Fibroblast of lung (primary cell): ENCODE results near the gene CSNK1D. TPM values are rescaled to one million over a fixed set of nuclear protein-coding genes. Genes with fewer than 3 reads are reported as not detected.

ENCODE experiments used
- DNase-seq, 2 donors: peaks; one replicate each; pipeline versions ENCODE4 v3.0.0 to v3.0.0-alpha.2; 2010; ENCODE audit warnings: low read depth in 2 of 2
- H2AFZ ChIP-seq: 2 replicates; pipeline ENCODE4 v1.5.1; 2012; ENCODE audit warnings: low read length, control low read depth, inconsistent platforms
- H3K27ac ChIP-seq: 2 replicates; pipeline ENCODE4 v1.5.1; 2011; ENCODE audit warnings: low read length, control low read depth; ENCODE audit not compliant: insufficient read depth
- H3K27me3 ChIP-seq: 2 replicates; pipeline ENCODE4 v1.5.1; 2011; ENCODE audit warnings: mild to moderate bottlenecking, low read length; ENCODE audit not compliant: control insufficient read depth, insufficient read depth
- H3K36me3 ChIP-seq: 2 replicates; pipeline ENCODE4 v1.5.1; 2011; ENCODE audit warnings: low read length; ENCODE audit not compliant: control insufficient read depth, insufficient read depth
- H3K4me1 ChIP-seq: 2 replicates; pipeline ENCODE4 v1.5.1; 2011; ENCODE audit warnings: low read length; ENCODE audit not compliant: control insufficient read depth, insufficient read depth; ENCODE audit errors: extremely low read depth
- H3K4me2 ChIP-seq: 2 replicates; pipeline ENCODE4 v1.5.1; 2011; ENCODE audit warnings: low read length, control low read depth; ENCODE audit not compliant: insufficient read depth; ENCODE audit errors: extremely low read depth
- H3K4me3 ChIP-seq, 4 experiments: fragments of 200-600 bp in 1 of 4; sonication (generic) in 1 of 4; replicated peaks in 1 of 4; 2 replicates each; pipeline ENCODE4 v1.5.1; 2011 to 2016; ENCODE audit warnings: low read length in 4 of 4, low read depth in 3 of 4, mild to moderate bottlenecking in 3 of 4, control low read depth in 2 of 4, inconsistent platforms in 1 of 4, mixed read lengths in 1 of 4; ENCODE audit not compliant: insufficient read depth in 1 of 4; ENCODE audit errors: control extremely low read depth in 1 of 4
- H3K79me2 ChIP-seq: 2 replicates; pipeline ENCODE4 v1.5.1; 2012; ENCODE audit warnings: mild to moderate bottlenecking, low read length, inconsistent platforms; ENCODE audit not compliant: control insufficient read depth, insufficient read depth
- H3K9ac ChIP-seq: 2 replicates; pipeline ENCODE4 v1.5.1; 2011; ENCODE audit warnings: mild to moderate bottlenecking, low read length, control low read depth; ENCODE audit not compliant: insufficient read depth
- H3K9me3 ChIP-seq: 2 replicates; pipeline ENCODE4 v1.5.1; 2012; ENCODE audit warnings: low read depth, low read length; ENCODE audit not compliant: control insufficient read depth, insufficient read depth
- H4K20me1 ChIP-seq: 2 replicates; pipeline ENCODE4 v1.5.1; 2011; ENCODE audit warnings: low read length; ENCODE audit not compliant: control insufficient read depth, insufficient read depth; ENCODE audit errors: extremely low read depth
- CTCF ChIP-seq, 2 donors: IDR thresholded peaks in 1 of 2; conservative IDR thresholded peaks in 1 of 2; 1 replicate in 1 of 2; 2 replicates in 1 of 2; pipeline ENCODE4 v1.5.1; 2011 to 2012; ENCODE audit warnings: low read length in 2 of 2, control low read depth in 1 of 2, inconsistent platforms in 1 of 2, low read depth in 1 of 2, mild to moderate bottlenecking in 1 of 2
- EZH2 ChIP-seq: IDR thresholded peaks from 2 replicates; pipeline ENCODE4 v1.5.1; 2012; ENCODE audit warnings: low read length, control low read depth, mild to moderate bottlenecking; ENCODE audit errors: missing control alignments
- polyA plus RNA-seq, 2 donors: library from polyadenylated mRNA; depleted of rRNA in 1 of 2; stranded (reverse) in 1 of 2; unstranded in 1 of 2; fragments of >200 nt; gene quantifications; 2 replicates each; pipeline ENCODE4 v1.2.1, GENCODE V29; 2011 to 2012; ENCODE audit warnings: missing spikeins in 1 of 2
- total RNA-seq: library from RNA; depleted of rRNA; stranded (reverse); fragments of >200 nt; gene quantifications from 2 replicates; pipeline ENCODE4 v1.2.1, GENCODE V29; 2014

Gene CSNK1D
- total and polyA plus RNA-seq, 2 donors (not counting 1 experiment from before 2014, with no cell fraction given), result 64.9 to 112 TPM

GRCh38 chr17:82205720-82206508 lies 67.6 kb downstream of the CSNK1D start:
- peaks cover 11% of the 10 kb centered on the region for H3K4me1 ChIP-seq
- peak; percentile 81 to 86 for DNase-seq
- no peak overlapping the region for H3K4me2 ChIP-seq
- no peak overlapping the region for H3K27ac ChIP-seq
- no peaks in the 10 kb centered on the region for H3K79me2 ChIP-seq
- H4K20me1 ChIP-seq, result no peaks in the 10 kb centered on the region
- TF ChIP-seq CTCF (conservative IDR thresholded peaks at IDR 0.05 in 1 of 2, IDR thresholded peaks at IDR 0.05 in 1 of 2; ENCODE audit: low read depth in 1 of 2, low read length in 2 of 2) (peak; percentile 76 to 87), EZH2 (no peak)
- H3K27me3 ChIP-seq, result no peaks in the 10 kb centered on the region
- no peaks in the 10 kb centered on the region for H3K9me3 ChIP-seq
- no peaks in the 10 kb centered on the region for H3K36me3 ChIP-seq
- H3K9ac ChIP-seq, result no peak overlapping the region
- peak overlapping the region in 1 of 4 experiments; percentile 20 for H3K4me3 ChIP-seq
- H2AFZ ChIP-seq, result peak overlapping the region; percentile 3

- peak; percentile 68 to 80 for DNase-seq
- no peaks in the 10 kb centered on the region for H3K79me2 ChIP-seq
- H3K9ac ChIP-seq, result no peak overlapping the region
- no peaks in the 10 kb centered on the region for H3K27me3 ChIP-seq
- no peaks in the 10 kb centered on the region for H4K20me1 ChIP-seq
- no peak overlapping the region for H2AFZ ChIP-seq
- no peaks in the 10 kb centered on the region for H3K9me3 ChIP-seq
- no peak overlapping the region for H3K4me2 ChIP-seq
- H3K4me3 ChIP-seq, result no peak overlapping the region
- H3K36me3 ChIP-seq, result no peaks in the 10 kb centered on the region
- peaks cover 11% of the 10 kb centered on the region for H3K4me1 ChIP-seq
- H3K27ac ChIP-seq, result no peak overlapping the region
- TF ChIP-seq EZH2 (no peak), CTCF (conservative IDR thresholded peaks at IDR 0.05 in 1 of 2, IDR thresholded peaks at IDR 0.05 in 1 of 2; ENCODE audit: low read depth in 1 of 2, low read length in 2 of 2) (no peak)
Observed at GRCh38 chr17:82204831-82205719, 68.4 kb downstream of the CSNK1D start.

GRCh38 chr17:82203920-82204319 lies 69.6 kb downstream of the CSNK1D start:
- peaks cover 11% of the 10 kb centered on the region for H3K4me1 ChIP-seq
- DNase-seq, result no peak
- H3K4me2 ChIP-seq, result no peak overlapping the region
- no peaks in the 10 kb centered on the region for H4K20me1 ChIP-seq
- no peaks in the 10 kb centered on the region for H3K79me2 ChIP-seq
- no peak overlapping the region for H2AFZ ChIP-seq
- no peak overlapping the region for H3K9ac ChIP-seq
- TF ChIP-seq EZH2 (no peak), CTCF (conservative IDR thresholded peaks at IDR 0.05 in 1 of 2, IDR thresholded peaks at IDR 0.05 in 1 of 2; ENCODE audit: low read depth in 1 of 2, low read length in 2 of 2) (no peak)
- no peaks in the 10 kb centered on the region for H3K9me3 ChIP-seq
- no peaks in the 10 kb centered on the region for H3K27me3 ChIP-seq
- H3K36me3 ChIP-seq, result peaks cover 2% of the 10 kb centered on the region
- no peak overlapping the region for H3K27ac ChIP-seq
- H3K4me3 ChIP-seq, result no peak overlapping the region
